ENCODE measurements around the gene GBP5. TPM values are rescaled to one million over a fixed set of nuclear protein-coding genes. Genes with fewer than 3 reads are reported as not detected.
"Not testable (repeated sequence)": the region's sequence is repeated elsewhere in the genome, so short reads cannot be mapped to it uniquely, and the experiment has no call there.

The GBP5 gene
- total RNA-seq (1 to 10 TPM; 1.9 to 3.8 TPM), polyA plus RNA-seq (1 to 10 TPM in 1 of 2 donors, under 1 TPM in 1; 0.78 to 1.5 TPM)

GRCh38 chr1:89272269-89273041, at the start of gene GBP5:
Gene GBP5 (minus strand): TSS chr1:89272860. CDS start chr1:89269555, 3,305 bp downstream.
- not testable (repeated sequence) for H3K36me3 ChIP-seq (ENCODE audit: control insufficient read depth in 4 of 4, insufficient read depth in 3 of 4, low read depth in 1 of 4, low read length in 3 of 4); H3K9me3 ChIP-seq (ENCODE audit: control insufficient read depth in 4 of 4, low read length in 3 of 4); DNase-seq (ENCODE audit: low spot score); H3K27me3 ChIP-seq (ENCODE audit: control insufficient read depth in 4 of 4, insufficient read depth in 4 of 4, low read length in 3 of 4); H3K4me1 ChIP-seq (ENCODE audit: control insufficient read depth in 4 of 4, insufficient read depth in 4 of 4, low read length in 3 of 4); H3K4me3 ChIP-seq (ENCODE audit: low read depth in 1 of 3, low read length in 3 of 3)
- Histone ChIP-seq H3K9ac (ENCODE audit: low read depth in 1 of 2, low read length in 2 of 2) (peak within 1 kb of the TSS in 1 of 2 donors; percentile 28), H3K27ac (ENCODE audit: low read depth in 1 of 2, low read length in 2 of 2) (peak within 1 kb of the TSS in 1 of 2 donors; percentile 34)
- WGBS = 84% methylated on average over 16 of the region's 16 CpGs

GRCh38 chr1:89322402-89322801, 49.7 kb upstream of the GBP5 start:
- no peaks in the 10 kb centered on the region for H3K4me1 ChIP-seq (ENCODE audit: control insufficient read depth in 4 of 4, insufficient read depth in 4 of 4, low read length in 3 of 4)
- H3K9me3 ChIP-seq (ENCODE audit: control insufficient read depth in 4 of 4, low read length in 3 of 4) = no peaks in the 10 kb centered on the region
- no peak overlapping the region for H3K9ac ChIP-seq (ENCODE audit: low read depth in 1 of 2, low read length in 2 of 2)
- no peak for DNase-seq (ENCODE audit: low spot score)
- no peaks in the 10 kb centered on the region for H3K27me3 ChIP-seq (ENCODE audit: control insufficient read depth in 4 of 4, insufficient read depth in 4 of 4, low read length in 3 of 4)
- H3K4me3 ChIP-seq (ENCODE audit: low read depth in 1 of 3, low read length in 3 of 3) = no peak overlapping the region
- WGBS = 35% methylated on average over 1 of the region's 1 CpG
- H3K27ac ChIP-seq (ENCODE audit: low read depth in 1 of 2, low read length in 2 of 2) = no peak overlapping the region
- TF ChIP-seq NR2F2 (IDR thresholded peaks at IDR 0.05) (no peak), JUND (IDR thresholded peaks at IDR 0.05) (no peak), HNF4A (conservative IDR thresholded peaks at IDR 0.05) (no peak), REST (IDR thresholded peaks at IDR 0.05) (no peak), MAX (IDR thresholded peaks at IDR 0.05) (no peak), ZBTB33 (IDR thresholded peaks at IDR 0.05) (no peak), CTCF (IDR thresholded peaks at IDR 0.05; ENCODE audit: low read depth, low read length, missing input control) (no peak), RXRA (IDR thresholded peaks at IDR 0.05) (no peak), YY1 (IDR thresholded peaks at IDR 0.05) (no peak), SP1 (IDR thresholded peaks at IDR 0.05) (no peak), FOXA1 (IDR thresholded peaks at IDR 0.05) (no peak)
- H3K36me3 ChIP-seq (ENCODE audit: control insufficient read depth in 4 of 4, insufficient read depth in 3 of 4, low read depth in 1 of 4, low read length in 3 of 4) = no peaks in the 10 kb centered on the region
